ENCODE data around the gene GSE1.

Gene GSE1

DNA sequence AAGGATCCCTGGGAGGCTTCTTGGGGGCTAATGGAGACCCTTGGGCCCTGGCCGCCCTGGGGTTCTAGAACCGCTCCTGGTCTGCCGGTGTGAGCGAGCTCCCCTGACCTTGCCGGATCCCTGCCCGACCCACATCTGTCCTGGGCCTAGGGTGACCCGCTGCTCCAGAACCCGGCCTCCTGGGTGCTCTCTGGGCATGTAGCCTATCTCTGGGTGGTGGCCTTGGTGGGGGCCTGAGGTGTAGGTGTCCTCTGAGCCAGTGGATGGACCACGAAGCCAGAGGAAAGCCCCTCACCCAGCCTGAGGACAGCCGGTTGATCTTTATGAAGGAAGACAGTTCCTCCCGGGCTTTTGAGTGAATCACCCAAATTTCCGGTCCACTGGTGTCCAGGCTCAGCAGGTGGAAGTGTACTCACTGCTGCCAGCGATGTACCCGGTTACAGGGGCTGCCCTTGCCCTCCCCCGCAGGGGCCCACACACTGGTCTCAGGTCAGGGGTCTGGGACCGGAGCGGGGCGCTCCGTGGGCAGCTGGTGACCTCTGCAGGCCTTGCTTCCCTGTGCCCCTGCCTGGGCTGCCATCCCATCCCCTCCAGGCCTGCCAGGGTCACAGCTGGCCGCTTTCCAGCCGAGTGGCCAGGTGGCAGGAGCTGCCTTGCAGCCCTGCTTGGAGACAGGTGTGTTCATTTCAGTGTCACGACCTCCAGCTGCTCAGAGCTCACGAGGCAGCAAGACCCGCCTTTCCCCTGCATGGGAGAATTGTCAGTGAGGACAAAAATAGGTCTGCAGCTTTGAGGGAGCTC is 10.5 kb upstream of the GSE1 start:
- H3K4me3 ChIP-seq (ENCODE audit: low read depth, low read length): no peak overlapping the region
- no peak for TF ChIP-seq CTCF (IDR thresholded peaks at IDR 0.05; ENCODE audit: insufficient read depth, low read depth, low read length, missing control alignments)
- peak; percentile 51 for DNase-seq (ENCODE audit: low read depth)

- no peak for TF ChIP-seq CTCF (IDR thresholded peaks at IDR 0.05; ENCODE audit: insufficient read depth, low read depth, low read length, missing control alignments)
- H3K4me3 ChIP-seq (ENCODE audit: low read depth, low read length): no peak overlapping the region
- DNase-seq (ENCODE audit: low read depth): peak; percentile 58
These were observed 9.8 kb upstream of the GSE1 start for GRCh38 chr16:85603203-85603755.

GRCh38 chr16:85604145-85604705 is 8.9 kb upstream of the GSE1 start:
- no peak overlapping the region for H3K4me3 ChIP-seq (ENCODE audit: low read depth, low read length)
- TF ChIP-seq CTCF (IDR thresholded peaks at IDR 0.05; ENCODE audit: insufficient read depth, low read depth, low read length, missing control alignments): no peak
- DNase-seq (ENCODE audit: low read depth): no peak

DNA sequence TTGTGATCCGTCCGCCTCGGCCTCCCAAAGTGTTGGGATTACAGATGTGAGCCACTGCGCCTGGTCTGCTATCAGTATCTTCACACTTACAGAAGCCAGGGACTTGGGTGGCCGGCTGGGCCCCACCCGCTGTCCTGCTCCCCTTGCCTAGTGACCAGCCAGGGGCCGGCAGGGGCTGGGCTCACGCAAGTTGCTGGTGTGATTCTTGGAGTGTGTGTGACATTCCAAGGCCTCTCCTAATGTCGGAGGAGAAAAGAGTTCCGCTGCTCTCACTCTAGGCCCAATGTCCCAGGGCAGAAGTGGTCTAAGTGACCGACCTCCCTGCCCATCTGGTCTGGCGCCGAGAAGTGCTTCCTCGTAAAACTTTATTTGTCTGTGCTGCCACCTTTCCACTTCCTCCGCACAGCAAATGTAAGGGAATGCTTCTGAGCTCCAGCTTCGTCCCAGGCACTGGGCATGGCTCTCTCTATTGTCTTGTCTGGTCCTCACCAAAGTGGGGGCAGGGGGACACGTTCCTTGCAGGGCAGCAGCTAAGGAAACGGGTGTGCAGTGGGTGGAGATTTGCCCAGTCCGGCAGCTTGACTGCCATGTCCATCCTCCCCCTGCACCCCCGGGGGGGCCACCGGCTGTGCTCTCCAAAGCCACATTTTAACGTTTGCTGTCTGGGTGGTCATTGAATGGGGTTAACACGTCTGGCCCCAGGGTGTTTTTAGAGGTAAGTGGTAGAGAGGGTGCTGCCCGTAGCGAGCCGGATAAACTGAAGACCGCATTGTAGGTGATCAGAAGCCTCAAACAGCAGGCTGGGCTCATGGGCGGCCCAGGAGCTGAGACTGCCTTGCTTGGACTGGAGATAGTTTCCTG is 7.8 kb upstream of the GSE1 start:
- TF ChIP-seq CTCF (IDR thresholded peaks at IDR 0.05; ENCODE audit: insufficient read depth, low read depth, low read length, missing control alignments): no peak

DNA sequence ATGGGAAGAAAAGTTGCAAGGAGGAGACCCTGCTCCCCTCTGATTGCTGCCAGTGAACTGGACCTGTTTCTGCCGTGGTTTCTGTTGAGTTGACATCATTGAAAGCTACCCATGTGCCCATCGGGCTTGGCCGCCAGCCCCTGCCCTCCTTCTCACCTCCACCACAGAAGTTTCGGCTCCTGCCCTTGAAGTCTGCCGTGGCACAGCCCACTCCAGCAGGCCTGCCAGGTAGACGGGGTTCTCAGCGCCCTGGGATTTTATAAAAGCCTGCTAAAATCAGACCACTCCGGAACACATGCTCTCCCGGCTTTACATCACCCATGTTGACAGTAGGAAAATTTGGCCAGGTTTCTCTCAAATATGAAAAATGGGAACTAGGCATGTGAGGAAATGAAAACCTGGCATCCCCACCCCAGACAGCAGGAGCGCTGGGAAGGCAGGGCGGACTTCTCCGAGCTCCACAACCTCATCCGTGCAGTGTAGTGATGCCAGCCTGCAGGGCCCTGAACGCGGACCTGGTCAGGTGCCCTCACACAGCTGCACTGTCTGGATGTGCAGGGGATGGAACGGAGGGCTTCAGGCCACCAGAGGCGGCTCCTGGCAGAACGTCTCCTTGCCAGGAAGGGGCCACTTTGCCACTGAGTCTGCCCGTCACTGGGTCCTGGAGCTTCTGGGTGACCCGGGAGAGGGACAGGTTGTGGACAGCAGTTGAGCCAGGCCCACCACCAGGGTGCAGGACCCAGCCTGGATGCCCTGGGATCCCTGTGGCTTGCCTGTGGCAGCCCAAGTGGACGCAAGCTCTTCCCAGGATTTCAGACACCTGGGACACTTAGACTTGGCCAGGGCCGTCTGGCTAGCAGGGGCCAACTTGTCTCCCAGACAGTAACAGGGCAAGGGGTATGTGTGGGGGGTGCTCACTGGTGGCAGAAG is 6.9 kb upstream of the GSE1 start:
- no peak for TF ChIP-seq CTCF (IDR thresholded peaks at IDR 0.05; ENCODE audit: insufficient read depth, low read depth, low read length, missing control alignments)
- DNase-seq (ENCODE audit: low read depth): no peak
- H3K4me3 ChIP-seq (ENCODE audit: low read depth, low read length): no peak overlapping the region

More for the DNA sequence above, 7.8 kb upstream of the GSE1 start:
- no peak for DNase-seq (ENCODE audit: low read depth)
- H3K4me3 ChIP-seq (ENCODE audit: low read depth, low read length): no peak overlapping the region

GRCh38 chr16:85606904-85607303 is 6.2 kb upstream of the GSE1 start:
- TF ChIP-seq CTCF (IDR thresholded peaks at IDR 0.05; ENCODE audit: insufficient read depth, low read depth, low read length, missing control alignments): no peak
- no peak for DNase-seq (ENCODE audit: low read depth)
- H3K4me3 ChIP-seq (ENCODE audit: low read depth, low read length): no peak overlapping the region
